SJCRH30 (cell line): ENCODE data around the gene MICB. TPM values are rescaled to one million over a fixed set of nuclear protein-coding genes. Genes with fewer than 3 reads are reported as not detected.

Experiments
- DNase-seq, 2 experiments: peaks; one replicate each; pipeline ENCODE4 v3.0.0-alpha.2; 2015 to 2020
- H3K27ac ChIP-seq: fragments of 250-450 bp; sonication (Bioruptor Pico); 2 replicates; pipeline ENCODE4 v1.5.1; 2020; ENCODE audit warnings: mild to moderate bottlenecking, moderate library complexity
- H3K27me3 ChIP-seq: fragments of 250-450 bp; sonication (Bioruptor Pico); 2 replicates; pipeline ENCODE4 v1.5.1; 2020; ENCODE audit warnings: mild to moderate bottlenecking, moderate library complexity
- H3K36me3 ChIP-seq: fragments of 250-450 bp; sonication (Bioruptor Pico); 2 replicates; pipeline ENCODE4 v1.5.1; 2020; ENCODE audit warnings: mild to moderate bottlenecking, moderate library complexity
- H3K4me1 ChIP-seq: fragments of 250-450 bp; sonication (Bioruptor Pico); 2 replicates; pipeline ENCODE4 v1.5.1; 2020; ENCODE audit warnings: mild to moderate bottlenecking, moderate library complexity
- H3K4me3 ChIP-seq: fragments of 250-450 bp; sonication (Bioruptor Pico); 2 replicates; pipeline ENCODE4 v1.5.1; 2020; ENCODE audit warnings: mild to moderate bottlenecking, moderate library complexity
- H3K9me3 ChIP-seq: fragments of 250-450 bp; sonication (Bioruptor Pico); replicated peaks from 2 replicates; pipeline ENCODE4 v1.5.1; 2020; ENCODE audit warnings: mild to moderate bottlenecking, moderate library complexity
- total RNA-seq: library from RNA; depleted of rRNA; stranded (reverse); fragments of >200 nt; shearing (Covaris generic); gene quantifications from 2 replicates; pipeline ENCODE4 v1.2.3, GENCODE V29; 2014

MICB gene
- total RNA-seq, 1 experiment from 2014 or later = not detected

- no peak for DNase-seq
- H3K4me1 ChIP-seq = no peaks in the 10 kb centered on the region
- no peak overlapping the region for H3K27ac ChIP-seq
- H3K4me3 ChIP-seq = no peak overlapping the region
- no peaks in the 10 kb centered on the region for H3K9me3 ChIP-seq
- H3K36me3 ChIP-seq = no peaks in the 10 kb centered on the region
- no peaks in the 10 kb centered on the region for H3K27me3 ChIP-seq
Observed at GRCh38 chr6:31513456-31514165, 15.7 kb downstream of the MICB start.

GRCh38 chr6:31521835-31522234 is 23.9 kb downstream of the MICB start:
- no peaks in the 10 kb centered on the region for H3K27me3 ChIP-seq

GRCh38 chr6:31525553-31525931 is 27.6 kb downstream of the MICB start:
- Histone ChIP-seq H3K4me3 (no peak overlapping the region), H3K9me3 (no peaks in the 10 kb centered on the region), H3K27ac (no peak overlapping the region), H3K4me1 (no peaks in the 10 kb centered on the region), H3K36me3 (peaks cover 8% of the 10 kb centered on the region), H3K27me3 (no peaks in the 10 kb centered on the region)
- DNase-seq = no peak

More at GRCh38 chr6:31521835-31522234, 23.9 kb downstream of the MICB start:
- H3K4me1 ChIP-seq = no peaks in the 10 kb centered on the region
- no peak overlapping the region for H3K4me3 ChIP-seq
- no peaks in the 10 kb centered on the region for H3K9me3 ChIP-seq
- no peak overlapping the region for H3K27ac ChIP-seq
- no peaks in the 10 kb centered on the region for H3K36me3 ChIP-seq
- DNase-seq = no peak

GRCh38 chr6:31525932-31526591 is 28.1 kb downstream of the MICB start:
- Histone ChIP-seq H3K27ac (no peak overlapping the region), H3K4me1 (no peaks in the 10 kb centered on the region), H3K4me3 (no peak overlapping the region), H3K9me3 (no peaks in the 10 kb centered on the region), H3K36me3 (peaks cover 13% of the 10 kb centered on the region), H3K27me3 (no peaks in the 10 kb centered on the region)
- no peak for DNase-seq

GRCh38 chr6:31528307-31528777 is 30.4 kb downstream of the MICB start:
- Histone ChIP-seq H3K4me3 (no peak overlapping the region), H3K27me3 (no peaks in the 10 kb centered on the region), H3K36me3 (peaks cover 34% of the 10 kb centered on the region), H3K4me1 (no peaks in the 10 kb centered on the region), H3K27ac (no peak overlapping the region), H3K9me3 (no peaks in the 10 kb centered on the region)
- no peak for DNase-seq

GRCh38 chr6:31528821-31529328 is 30.9 kb downstream of the MICB start, which contains the start of gene MCCD1:
Gene MCCD1, plus strand, starts transcription at chr6:31528962. Its CDS starts 53 bp downstream, at chr6:31529015.
- DNase-seq = no peak
- no peaks in the 10 kb centered on the region for H3K27me3 ChIP-seq
- no peaks in the 10 kb centered on the region for H3K4me1 ChIP-seq
- no peaks in the 10 kb centered on the region for H3K9me3 ChIP-seq
- peaks cover 40% of the 10 kb centered on the region for H3K36me3 ChIP-seq
- H3K4me3 ChIP-seq = no peak within 1 kb of the TSS
- no peak within 1 kb of the TSS for H3K27ac ChIP-seq

- no peak overlapping the region for H3K27ac ChIP-seq
- H3K4me3 ChIP-seq = no peak overlapping the region
- H3K9me3 ChIP-seq = no peaks in the 10 kb centered on the region
- peaks cover 46% of the 10 kb centered on the region for H3K36me3 ChIP-seq
- no peaks in the 10 kb centered on the region for H3K4me1 ChIP-seq
- peak in 1 of 2 experiments; percentile 27 for DNase-seq
- no peaks in the 10 kb centered on the region for H3K27me3 ChIP-seq
Observed at GRCh38 chr6:31529329-31530150, 31.6 kb downstream of the MICB start.

- H3K27me3 ChIP-seq = no peaks in the 10 kb centered on the region
- no peaks in the 10 kb centered on the region; the same call in 1 of the 2 replicates for H3K4me1 ChIP-seq
- no peak overlapping the region for H3K27ac ChIP-seq
- no peak for DNase-seq
- peaks cover 57% of the 10 kb centered on the region for H3K36me3 ChIP-seq
- H3K9me3 ChIP-seq = no peaks in the 10 kb centered on the region
- no peak overlapping the region for H3K4me3 ChIP-seq
Observed at GRCh38 chr6:31530659-31531058, 32.7 kb downstream of the MICB start.

GRCh38 chr6:31531162-31531561 is 33.2 kb downstream of the MICB start:
- Histone ChIP-seq H3K27me3 (no peaks in the 10 kb centered on the region), H3K27ac (no peak overlapping the region), H3K9me3 (no peaks in the 10 kb centered on the region), H3K4me1 (no peaks in the 10 kb centered on the region; the same call in 1 of the 2 replicates), H3K4me3 (no peak overlapping the region), H3K36me3 (peaks cover 62% of the 10 kb centered on the region)
- DNase-seq = no peak

GRCh38 chr6:31531771-31532643 is 34.1 kb downstream of the MICB start:
- H3K27ac ChIP-seq = no peak overlapping the region
- H3K9me3 ChIP-seq = no peaks in the 10 kb centered on the region
- peaks cover 71% of the 10 kb centered on the region for H3K36me3 ChIP-seq
- no peak overlapping the region for H3K4me3 ChIP-seq
- peaks cover 4% of the 10 kb centered on the region for H3K4me1 ChIP-seq
- DNase-seq = no peak
- H3K27me3 ChIP-seq = no peaks in the 10 kb centered on the region

GRCh38 chr6:31532644-31533454 is 34.9 kb downstream of the MICB start:
- peaks cover 79% of the 10 kb centered on the region for H3K36me3 ChIP-seq
- DNase-seq = no peak
- peaks cover 11% of the 10 kb centered on the region for H3K4me1 ChIP-seq
- H3K9me3 ChIP-seq = no peaks in the 10 kb centered on the region
- H3K4me3 ChIP-seq = no peak overlapping the region
- H3K27ac ChIP-seq = no peak overlapping the region
- H3K27me3 ChIP-seq = no peaks in the 10 kb centered on the region

GRCh38 chr6:31533455-31533841 is 35.5 kb downstream of the MICB start:
- no peak for DNase-seq
- no peaks in the 10 kb centered on the region for H3K27me3 ChIP-seq
- no peaks in the 10 kb centered on the region for H3K9me3 ChIP-seq
- peaks cover 85% of the 10 kb centered on the region for H3K36me3 ChIP-seq
- no peak overlapping the region for H3K4me3 ChIP-seq
- peaks cover 17% of the 10 kb centered on the region for H3K4me1 ChIP-seq
- H3K27ac ChIP-seq = no peak overlapping the region

- Histone ChIP-seq H3K27me3 (no peaks in the 10 kb centered on the region), H3K4me3 (no peak overlapping the region), H3K9me3 (no peaks in the 10 kb centered on the region), H3K4me1 (peaks cover 22% of the 10 kb centered on the region), H3K36me3 (peaks cover 91% of the 10 kb centered on the region), H3K27ac (no peak overlapping the region)
- DNase-seq = no peak
Observed at GRCh38 chr6:31534011-31534410, 36.1 kb downstream of the MICB start.
